Tibial artery (tissue), 4 donors: Measurements from ENCODE around the gene LHFPL6.

Experiments used
- DNase-seq, 2 donors: peaks; one replicate each; pipeline ENCODE4 v3.0.0-alpha.2; 2019
- H3K27ac ChIP-seq, 2 donors: fragments of 200-600 bp; sonication (generic) in 1 of 2; 1 replicate in 1 of 2; 2 replicates in 1 of 2; pipeline ENCODE4 v1.5.1; 2018 to 2019; ENCODE audit warnings: mild to moderate bottlenecking in 1 of 2
- H3K27me3 ChIP-seq, 2 donors: fragments of 200-600 bp; sonication (generic) in 1 of 2; one replicate each; pipeline versions ENCODE4 v1.5.1 to v1.6.0; 2016 to 2019
- H3K36me3 ChIP-seq, 3 donors: fragments of 200-600 bp; sonication (generic) in 2 of 3; one replicate each; pipeline ENCODE4 v1.5.1; 2016 to 2019; ENCODE audit warnings: mild to moderate bottlenecking in 2 of 3
- H3K4me1 ChIP-seq, 4 donors: fragments of 200-600 bp; sonication (generic) in 2 of 4; 1 replicate in 3 of 4; 2 replicates in 1 of 4; pipeline ENCODE4 v1.5.1; 2016 to 2019
- H3K4me3 ChIP-seq, 2 donors: fragments of 200-600 bp; sonication (generic) in 1 of 2; 1 replicate in 1 of 2; 2 replicates in 1 of 2; pipeline ENCODE4 v1.5.1; 2018 to 2019; ENCODE audit warnings: mild to moderate bottlenecking in 2 of 2
- H3K9me3 ChIP-seq, 3 donors: fragments of 200-600 bp; sonication (generic) in 1 of 3; one replicate each; pipeline ENCODE4 v1.5.1; 2016 to 2019
- intact Hi-C: fragments of 100-400 bp; cut with DNase I; formaldehyde crosslinking; loops from one replicate; pipeline ENCODE4 v1.15.0; 2023; ENCODE audit warnings: low total_unique reads
- TF ChIP-seq, protein P1 (sequence below), 2 experiments: fragments of 200-600 bp in 1 of 2; fragments of 450-650 bp in 1 of 2; IDR thresholded peaks; one replicate each; pipeline ENCODE4 v1.5.1; 2017 to 2019; ENCODE audit warnings: antibody characterized with exemption in 2 of 2, mild to moderate bottlenecking in 1 of 2, moderate library complexity in 1 of 2

Gene LHFPL6

GRCh38 chr13:39510316-39510695 lies 92.7 kb downstream of the LHFPL6 start:
- H3K4me3 ChIP-seq, result no peak overlapping the region
- intact Hi-C loops, result no loop called here
- DNase-seq, result no peak
- no peaks in the 10 kb centered on the region for H3K36me3 ChIP-seq
- no peak overlapping the region for H3K27ac ChIP-seq
- no peaks in the 10 kb centered on the region for H3K9me3 ChIP-seq
- TF ChIP-seq, protein P1, sequence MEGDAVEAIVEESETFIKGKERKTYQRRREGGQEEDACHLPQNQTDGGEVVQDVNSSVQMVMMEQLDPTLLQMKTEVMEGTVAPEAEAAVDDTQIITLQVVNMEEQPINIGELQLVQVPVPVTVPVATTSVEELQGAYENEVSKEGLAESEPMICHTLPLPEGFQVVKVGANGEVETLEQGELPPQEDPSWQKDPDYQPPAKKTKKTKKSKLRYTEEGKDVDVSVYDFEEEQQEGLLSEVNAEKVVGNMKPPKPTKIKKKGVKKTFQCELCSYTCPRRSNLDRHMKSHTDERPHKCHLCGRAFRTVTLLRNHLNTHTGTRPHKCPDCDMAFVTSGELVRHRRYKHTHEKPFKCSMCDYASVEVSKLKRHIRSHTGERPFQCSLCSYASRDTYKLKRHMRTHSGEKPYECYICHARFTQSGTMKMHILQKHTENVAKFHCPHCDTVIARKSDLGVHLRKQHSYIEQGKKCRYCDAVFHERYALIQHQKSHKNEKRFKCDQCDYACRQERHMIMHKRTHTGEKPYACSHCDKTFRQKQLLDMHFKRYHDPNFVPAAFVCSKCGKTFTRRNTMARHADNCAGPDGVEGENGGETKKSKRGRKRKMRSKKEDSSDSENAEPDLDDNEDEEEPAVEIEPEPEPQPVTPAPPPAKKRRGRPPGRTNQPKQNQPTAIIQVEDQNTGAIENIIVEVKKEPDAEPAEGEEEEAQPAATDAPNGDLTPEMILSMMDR (IDR thresholded peaks at IDR 0.05), result no peak
- H3K4me1 ChIP-seq, result peaks cover 0 to 33% (median 17%) of the 10 kb centered on the region in 4 donors
- H3K27me3 ChIP-seq, result no peaks in the 10 kb centered on the region

GRCh38 chr13:39509616-39510315 lies 93.2 kb downstream of the LHFPL6 start:
- Histone ChIP-seq H3K36me3 (no peaks in the 10 kb centered on the region), H3K4me1 (peaks cover 0 to 28% (median 15%) of the 10 kb centered on the region in 4 donors), H3K4me3 (no peak overlapping the region), H3K27ac (no peak overlapping the region), H3K27me3 (no peaks in the 10 kb centered on the region), H3K9me3 (no peaks in the 10 kb centered on the region)
- DNase-seq, result no peak
- intact Hi-C loops, result no loop called here
- TF ChIP-seq, protein P1 (IDR thresholded peaks at IDR 0.05), result no peak

DNA sequence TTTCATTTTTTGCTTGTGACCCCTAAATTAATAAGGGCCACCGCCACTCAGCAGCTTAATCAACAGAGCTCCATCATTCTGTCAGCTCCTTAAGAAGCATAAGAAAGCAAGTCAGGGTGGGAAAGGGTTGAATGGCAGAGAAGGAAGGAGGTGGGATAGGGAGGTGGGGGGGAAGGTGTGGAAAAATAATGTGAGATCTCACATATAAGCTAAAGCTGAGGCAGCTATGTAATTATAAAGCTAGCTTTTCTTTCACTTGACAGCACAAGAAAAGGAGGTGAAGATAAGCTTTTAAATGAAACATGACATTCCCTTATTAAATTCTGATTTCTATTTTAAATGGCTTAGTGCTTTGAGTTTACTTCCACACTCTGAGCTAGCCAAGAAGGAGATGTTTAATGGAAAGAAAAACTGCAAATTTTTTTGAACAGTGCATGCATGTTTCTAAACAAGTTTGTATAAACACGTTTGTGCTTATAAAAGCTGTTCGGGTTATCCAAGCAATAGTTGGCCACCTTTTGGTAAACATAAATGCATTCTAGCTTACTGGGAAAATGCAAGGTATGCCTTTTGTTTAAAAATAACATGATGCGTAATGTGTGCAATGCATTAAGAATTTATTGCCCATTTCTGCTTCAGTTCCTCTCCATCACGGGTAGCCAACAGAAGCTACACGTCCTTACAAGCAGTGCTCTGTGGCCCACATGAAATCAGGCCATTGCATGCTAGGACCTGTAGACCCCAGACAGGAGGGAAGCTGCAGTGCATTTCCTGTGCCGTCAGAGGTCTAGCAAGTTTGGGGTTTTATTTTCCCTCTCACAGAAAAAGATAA lies 96.2 kb downstream of the LHFPL6 start:
- Histone ChIP-seq H3K27me3 (no peaks in the 10 kb centered on the region), H3K9me3 (no peaks in the 10 kb centered on the region), H3K27ac (no peak overlapping the region), H3K36me3 (no peaks in the 10 kb centered on the region), H3K4me3 (no peak overlapping the region), H3K4me1 (peaks cover 0 to 21% (median 10%) of the 10 kb centered on the region in 4 donors)
- TF ChIP-seq, protein P1 (IDR thresholded peaks at IDR 0.05), result no peak
- intact Hi-C loops, result no loop called here
- DNase-seq, result no peak

DNA sequence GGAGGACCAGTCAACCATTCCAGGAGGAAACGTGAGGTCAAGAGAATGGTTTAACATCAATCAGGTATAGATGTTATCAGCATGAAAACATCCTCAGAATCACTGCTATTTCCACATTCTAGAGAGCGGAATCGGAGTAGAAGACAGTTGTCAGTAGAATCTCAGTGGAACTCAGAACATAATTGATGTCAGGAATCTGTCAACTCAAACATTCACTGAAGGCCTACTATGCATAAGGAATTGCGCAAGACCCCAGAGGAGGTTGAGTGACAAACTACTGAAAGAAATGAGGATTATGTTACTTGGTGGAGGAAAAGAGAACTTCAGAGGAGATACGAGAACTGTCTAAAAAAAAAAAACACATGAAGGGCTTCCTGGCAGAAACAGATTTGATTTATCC lies 97.8 kb downstream of the LHFPL6 start:
- Histone ChIP-seq H3K4me3 (no peak overlapping the region), H3K27me3 (no peaks in the 10 kb centered on the region), H3K27ac (no peak overlapping the region), H3K4me1 (peaks cover 0 to 27% (median 13%) of the 10 kb centered on the region in 4 donors), H3K36me3 (no peaks in the 10 kb centered on the region), H3K9me3 (no peaks in the 10 kb centered on the region)
- TF ChIP-seq, protein P1 (IDR thresholded peaks at IDR 0.05), result no peak
- intact Hi-C loops, result no loop called here
- DNase-seq, result no peak

GRCh38 chr13:39503048-39503447 lies 99.9 kb downstream of the LHFPL6 start:
- Histone ChIP-seq H3K4me3 (no peak overlapping the region), H3K27me3 (no peaks in the 10 kb centered on the region), H3K36me3 (no peaks in the 10 kb centered on the region), H3K9me3 (no peaks in the 10 kb centered on the region), H3K27ac (no peak overlapping the region), H3K4me1 (peaks cover 0 to 38% (median 13%) of the 10 kb centered on the region in 4 donors)
- no peak for DNase-seq
- intact Hi-C loops, result no loop called here
- TF ChIP-seq, protein P1 (IDR thresholded peaks at IDR 0.05), result no peak
